Hepatocyte (in vitro differentiated cells): ENCODE results near the gene SNAPIN.

ENCODE experiments used
- CTCF ChIP-seq: fragments of 200-600 bp; sonication (generic); IDR thresholded peaks from 2 replicates; pipeline ENCODE4 v1.5.1; 2016; ENCODE audit warnings: antibody characterized with exemption, mild to moderate bottlenecking; ENCODE audit not compliant: poor library complexity
- EZH2phosphoT487 ChIP-seq: fragments of 200-600 bp; sonication (generic); IDR thresholded peaks from one replicate; pipeline ENCODE4 v1.6.1; 2018; ENCODE audit warnings: antibody characterized with exemption, mild to moderate bottlenecking, low read depth, moderate library complexity; ENCODE audit not compliant: unreplicated experiment, severe bottlenecking

- TF ChIP-seq CTCF (no peak), EZH2phosphoT487 (no peak)
Observed at GRCh38 chr1:153612755-153613331, 45.7 kb upstream of the SNAPIN start, which contains the start of gene S100A16.
